CD4-positive, alpha-beta T cell treated with Interleukin-21 for 1 hour (primary cell): ENCODE data around the gene C1QA.

ENCODE experiments used
- DNase-seq: peaks from one replicate; pipeline ENCODE4 v3.0.0-alpha.2; 2020

Gene C1QA

DNA sequence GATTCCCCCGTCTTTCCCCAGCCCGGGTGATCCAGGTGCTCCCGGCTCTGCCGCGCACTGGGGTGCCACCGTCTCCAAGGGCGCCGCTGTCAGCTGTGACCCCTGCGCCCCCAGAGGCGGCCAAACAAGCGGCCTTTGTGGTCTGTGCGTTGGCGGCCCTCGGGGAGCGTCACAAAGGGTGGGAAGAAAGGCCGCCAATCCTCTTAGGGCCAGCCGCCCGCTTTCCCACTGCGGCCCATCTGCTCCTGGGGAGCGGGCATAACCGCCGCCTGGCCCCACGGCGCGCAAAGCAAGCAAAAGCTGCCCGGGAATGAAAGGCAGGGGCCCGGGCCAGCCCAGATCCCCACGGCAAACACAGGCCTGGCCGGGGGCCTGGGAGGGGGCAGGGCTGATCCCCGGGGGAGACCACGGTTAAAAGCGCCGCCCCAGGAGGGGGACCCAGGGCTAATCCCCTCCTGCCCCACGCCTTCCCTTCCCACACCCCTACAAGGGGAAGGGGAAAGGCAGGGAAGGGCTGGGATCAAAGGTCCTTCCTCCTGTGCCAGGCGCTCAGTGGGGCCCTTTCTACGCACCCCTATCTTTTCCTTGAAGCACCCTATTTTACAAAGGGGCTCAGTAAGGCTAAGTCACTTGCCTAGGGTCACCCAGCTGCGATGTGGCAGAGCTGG, 40.6 kb downstream of the C1QA start:
- DNase-seq = no peak

GRCh38 chr1:22677931-22678896, 41.8 kb downstream of the C1QA start:
- DNase-seq = no peak

DNA sequence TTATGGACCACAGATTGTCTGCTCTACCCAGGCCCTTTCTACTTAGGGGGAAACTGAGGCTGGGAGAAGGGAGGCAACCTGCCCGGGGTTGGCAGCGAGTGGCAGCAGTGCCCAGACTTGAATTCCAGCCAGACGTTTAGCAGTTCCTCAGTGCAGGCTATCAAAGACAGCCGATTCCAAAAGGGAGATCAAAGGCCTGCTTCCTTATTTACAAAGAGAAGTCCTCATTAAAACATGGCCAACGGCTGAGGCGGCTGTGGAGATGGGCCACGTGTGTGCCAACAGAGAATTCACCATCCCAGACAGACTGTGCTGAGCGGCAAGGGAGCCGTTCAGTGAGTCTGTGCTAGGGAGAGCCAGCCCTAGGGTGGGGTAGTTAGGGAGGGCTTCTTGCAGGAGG, 44.3 kb downstream of the C1QA start:
- no peak for DNase-seq

- no peak for DNase-seq
Measured at GRCh38 chr1:22681556-22682276, 45.3 kb downstream of the C1QA start.

- no peak for DNase-seq
Measured at GRCh38 chr1:22683547-22683946, 47.1 kb downstream of the C1QA start.

- DNase-seq = no peak
Measured at GRCh38 chr1:22685591-22686059, 49.2 kb downstream of the C1QA start.

GRCh38 chr1:22687191-22687590, 50.8 kb downstream of the C1QA start:
- DNase-seq = no peak

DNA sequence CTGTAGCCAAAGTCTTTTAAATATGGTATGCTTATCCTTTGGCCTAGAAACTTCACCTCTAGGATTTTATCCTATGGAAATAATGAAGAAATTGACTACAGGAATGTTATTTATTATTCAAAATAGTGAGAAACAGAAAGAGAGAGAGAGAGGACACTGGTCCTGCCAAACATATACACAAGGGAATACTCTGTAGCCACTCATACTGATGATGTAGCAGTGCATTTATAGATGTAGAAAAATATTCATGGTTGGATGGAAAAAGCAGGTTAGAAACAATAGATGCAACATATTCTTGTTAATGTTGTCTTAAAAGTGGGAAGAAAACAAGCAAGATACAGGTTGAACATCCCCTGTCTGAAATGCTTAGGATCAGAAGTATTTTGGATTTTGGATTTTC, 52.0 kb downstream of the C1QA start:
- DNase-seq = no peak
